Transverse colon (tissue), 4 donors: Measurements from ENCODE around the gene RBCK1. TPM values are rescaled to one million over a fixed set of nuclear protein-coding genes. Genes with fewer than 3 reads are reported as not detected.
"Not testable (repeated sequence)": the region's sequence is repeated elsewhere in the genome, so short reads cannot be mapped to it uniquely, and the experiment has no call there.

Experiments
- DNase-seq: peaks from one replicate; pipeline ENCODE4 v3.0.0-alpha.2; 2019
- H3K27ac ChIP-seq, 4 donors: fragments of 200-600 bp; sonication (generic); 2 replicates each; pipeline ENCODE4 v1.5.1; 2016 to 2018; ENCODE audit warnings: inconsistent platforms in 4 of 4
- H3K27me3 ChIP-seq: fragments of 200-600 bp; sonication (generic); 2 replicates; pipeline ENCODE4 v1.5.1; 2017; ENCODE audit warnings: inconsistent platforms
- H3K36me3 ChIP-seq, 4 donors: fragments of 200-600 bp; sonication (generic); 2 replicates each; pipeline ENCODE4 v1.5.1; 2017 to 2019; ENCODE audit warnings: inconsistent platforms in 4 of 4
- H3K4me1 ChIP-seq, 4 donors: fragments of 200-600 bp; sonication (generic); 2 replicates each; pipeline ENCODE4 v1.5.1; 2017 to 2020; ENCODE audit warnings: inconsistent platforms in 4 of 4
- H3K4me3 ChIP-seq, 4 donors: fragments of 200-600 bp; sonication (generic); 1 replicate in 1 of 4; 2 replicates in 3 of 4; pipeline versions ENCODE4 v1.5.1 to v1.6.1; 2017 to 2019; ENCODE audit warnings: inconsistent platforms in 4 of 4
- H3K9me3 ChIP-seq, 2 donors: fragments of 200-600 bp; sonication (generic); 2 replicates each; pipeline ENCODE4 v1.5.1; 2017 to 2019; ENCODE audit warnings: inconsistent platforms in 2 of 2
- EP300 ChIP-seq: sonication (generic); formaldehyde crosslinking; IDR thresholded peaks from one replicate; pipeline ENCODE4 v1.6.1; 2017; ENCODE audit warnings: antibody characterized with exemption, low read depth
- POLR2A ChIP-seq: fragments of 450-650 bp; IDR thresholded peaks from one replicate; pipeline ENCODE4 v1.6.1; 2016; ENCODE audit warnings: antibody characterized with exemption, mild to moderate bottlenecking, moderate library complexity
- POLR2AphosphoS5 ChIP-seq, 3 donors: sonication (generic); formaldehyde crosslinking; IDR thresholded peaks; one replicate each; pipeline ENCODE4 v1.6.1; 2016; ENCODE audit warnings: antibody characterized with exemption in 3 of 3
- WGBS, 2 donors: methylation state at CpG; one replicate each; pipeline ENCODE4 v1.1.5; 2018; ENCODE audit warnings: low coverage in 1 of 2; 5-methylcytosine and 5-hydroxymethylcytosine counted together
- in situ Hi-C, 4 donors: fragments of 200-750 bp; cut with MboI; loops; one replicate each; pipeline versions ENCODE4 v1.15.0 to v1.15.1; 2017; ENCODE audit warnings: low sequenced_read_pairs in 3 of 4, low pct_ligation_motif_present in 1 of 4, low pct_unique_long_range_greater_than_20kb in 1 of 4
- intact Hi-C: fragments of 100-400 bp; cut with DNase I; formaldehyde crosslinking; loops from one replicate; pipeline ENCODE4 v1.15.1; 2023; ENCODE audit warnings: low total_unique reads
- total RNA-seq, 4 donors: library from RNA; depleted of rRNA; stranded (reverse); fragments of >200 nt; gene quantifications; one replicate each; pipeline ENCODE4 v1.1.0, GENCODE V29; 2016
- TF ChIP-seq, protein P1 (sequence below), 5 experiments: fragments of 200-600 bp in 3 of 5; fragments of 450-650 bp in 2 of 5; sonication (generic) in 3 of 5; IDR thresholded peaks; 1 replicate in 2 of 5; 2 replicates in 3 of 5; pipeline ENCODE4 v1.5.1; 2016 to 2017; ENCODE audit warnings: antibody characterized with exemption in 5 of 5, inconsistent platforms in 3 of 5, mild to moderate bottlenecking in 2 of 5, moderate library complexity in 1 of 5

RBCK1 gene
- total RNA-seq, 4 donors from 2014 or later: 101 to 152 (median 110) TPM

DNA sequence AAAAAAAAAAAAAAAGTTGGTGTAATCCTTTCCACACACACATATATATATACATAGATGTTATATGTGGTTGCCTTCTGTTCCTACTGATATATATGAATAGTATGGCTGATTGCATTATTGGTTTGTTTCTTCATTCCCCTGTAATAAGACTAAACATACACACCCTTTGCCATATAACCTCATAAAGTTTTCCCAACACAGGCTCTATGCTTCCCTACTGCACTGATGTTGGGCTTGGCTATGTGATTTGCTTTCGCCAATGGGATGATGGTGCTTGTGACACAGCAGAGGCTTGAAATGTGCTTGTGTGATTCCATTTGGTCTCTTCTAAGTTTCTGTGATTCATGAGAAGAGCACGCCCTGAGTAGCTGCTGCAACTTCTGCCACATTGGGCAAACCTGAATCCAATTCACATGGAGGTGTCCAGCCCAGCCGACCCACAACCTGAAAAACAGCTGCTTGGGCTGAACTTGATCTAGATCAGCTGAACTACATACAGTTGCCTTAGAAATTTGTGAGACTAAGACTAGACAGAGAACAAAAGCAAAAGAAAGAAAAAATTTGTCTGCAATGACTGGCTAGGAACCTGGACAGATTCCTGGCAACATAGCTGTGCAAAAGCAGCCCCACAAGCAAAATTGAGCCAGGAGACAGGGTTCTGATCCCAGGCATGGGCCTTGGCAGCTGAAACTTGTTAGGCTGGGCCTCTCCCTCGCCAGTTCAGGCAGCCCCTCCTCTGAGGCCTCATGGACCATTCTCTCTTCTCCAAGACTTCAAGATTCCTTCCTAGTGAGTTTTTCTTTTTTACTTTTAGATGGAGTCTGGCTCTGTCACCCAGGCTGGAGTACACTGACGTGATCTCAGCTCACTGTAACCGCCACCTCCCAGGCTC lies 67.6 kb downstream of the RBCK1 start:
- Histone ChIP-seq H3K27ac (peak overlapping the region; percentile 14 to 65 (median 42)), H3K4me3 (no peak overlapping the region), H3K9me3 (no peaks in the 10 kb centered on the region), H3K36me3 (peaks cover 0 to 6% (median 0%) of the 10 kb centered on the region in 4 donors), H3K4me1 (peaks cover 0 to 38% (median 9%) of the 10 kb centered on the region in 4 donors), H3K27me3 (no peaks in the 10 kb centered on the region)
- TF ChIP-seq POLR2A (no peak), POLR2AphosphoS5 (IDR thresholded peaks at IDR 0.05) (peak in 1 of 3 donors; percentile 10)
- no peak for DNase-seq
- 74 to 78% methylated on average over 2 to 6 of the region's 6 CpGs for WGBS, 2 donors
- in situ Hi-C loops (loop anchor here in 2 of 4 donors (5.0 to 10.0 kb wide), 2 partner anchors 121 to 123 kb away; no protein-coding TSS in a partner anchor), intact Hi-C loops (loop anchor here (5.0 kb wide), 1 partner anchor 123 kb away; no protein-coding TSS in a partner anchor)

DNA sequence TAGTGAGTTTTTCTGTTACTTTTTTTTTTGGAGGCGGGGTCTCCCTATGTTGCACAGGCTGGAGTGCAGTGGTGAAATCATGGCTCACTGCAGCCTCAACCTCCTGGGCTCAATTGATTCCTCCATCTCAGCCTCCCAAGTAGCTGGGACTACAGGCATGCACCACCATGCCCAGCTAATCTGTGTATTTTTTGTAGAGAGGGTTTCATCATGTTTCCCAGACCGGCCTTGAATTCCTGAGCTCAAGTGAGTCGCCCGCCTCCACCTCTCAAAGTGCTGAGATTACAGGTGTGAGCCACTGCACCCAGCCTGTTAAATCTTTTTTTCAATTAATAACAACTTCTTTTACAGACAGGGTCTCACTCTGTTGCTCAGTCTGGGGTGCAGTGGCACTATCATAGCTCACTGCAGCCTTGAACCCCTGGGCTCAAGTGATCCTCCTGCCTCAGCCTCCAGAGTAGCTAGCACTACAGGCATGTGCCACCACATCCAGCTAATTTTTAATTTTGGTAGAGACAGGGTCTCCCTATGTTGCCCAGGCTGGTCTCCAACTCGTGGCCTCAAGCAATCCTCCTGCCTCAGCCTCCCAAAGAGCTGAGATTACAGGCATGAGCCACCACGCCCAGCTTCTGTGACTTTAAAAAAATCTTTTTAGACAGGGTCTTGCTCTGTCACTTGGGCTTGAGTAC lies 68.6 kb downstream of the RBCK1 start:
- intact Hi-C loops: loop anchor here (5.0 kb wide), 1 partner anchor 124 kb away; no protein-coding TSS in a partner anchor
- WGBS, 2 donors: 93 to 96% methylated on average over 3 to 6 of the region's 6 CpGs
- in situ Hi-C loops: loop anchor here in 2 of 4 donors (5.0 to 10.0 kb wide), 2 partner anchors 122 to 124 kb away; no protein-coding TSS in a partner anchor

DNA sequence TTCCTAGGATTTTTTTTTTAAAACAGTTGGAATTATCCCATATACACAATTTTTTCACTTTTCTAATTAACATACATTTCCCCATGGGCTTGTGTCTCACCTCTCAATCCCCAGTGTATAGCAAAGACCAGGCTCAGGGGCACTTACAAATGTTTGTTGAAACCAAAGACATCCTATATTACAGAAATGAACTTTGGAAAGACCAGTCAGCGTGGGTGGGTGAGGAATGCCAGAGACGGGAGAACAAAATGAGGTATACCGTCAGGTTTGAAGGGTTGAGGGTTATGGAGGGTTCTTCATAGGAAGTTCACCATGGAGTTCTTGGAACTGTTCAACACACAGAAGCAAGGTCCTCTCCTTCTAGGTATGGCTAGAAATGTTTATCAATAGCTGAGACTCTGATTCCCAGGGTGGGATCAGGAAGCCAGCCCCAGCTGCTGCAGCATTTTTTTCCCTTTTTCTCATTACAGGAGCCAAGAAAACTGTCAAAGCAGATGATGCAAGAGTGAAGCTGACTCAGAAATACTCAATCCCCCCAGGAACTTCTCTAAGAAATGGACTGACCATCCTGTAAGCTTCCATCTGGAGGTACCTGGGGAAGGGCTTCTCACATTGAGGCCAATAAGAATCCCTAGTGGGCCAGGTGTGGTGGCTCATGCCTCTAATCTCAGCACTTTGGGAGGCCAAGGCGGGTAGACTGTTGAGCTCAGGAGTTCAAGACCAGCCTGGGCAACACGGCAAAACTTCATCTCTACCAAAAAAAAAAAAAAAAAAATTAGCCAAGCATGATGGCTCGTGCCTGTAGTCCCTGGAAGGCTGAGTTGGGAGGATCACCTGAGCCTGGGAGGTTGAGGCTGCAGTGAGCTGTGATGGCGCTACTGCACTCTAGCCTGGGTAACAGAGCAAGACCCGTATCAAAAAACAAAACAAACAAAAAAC lies 70.2 kb downstream of the RBCK1 start:
- in situ Hi-C loops: loop anchor here in 2 of 4 donors (5.0 to 10.0 kb wide), 2 partner anchors 123 to 126 kb away; no protein-coding TSS in a partner anchor

More for the DNA sequence above, 68.6 kb downstream of the RBCK1 start:
- not testable (repeated sequence) for H3K4me3 ChIP-seq, H3K27me3 ChIP-seq, H3K9me3 ChIP-seq, DNase-seq, H3K36me3 ChIP-seq
- peak overlapping the region in 2 of 4 donors; percentile 42 to 65 for H3K27ac ChIP-seq
- H3K4me1 ChIP-seq: peaks cover 0 to 38% (median 9%) of the 10 kb centered on the region in 4 donors

DNA sequence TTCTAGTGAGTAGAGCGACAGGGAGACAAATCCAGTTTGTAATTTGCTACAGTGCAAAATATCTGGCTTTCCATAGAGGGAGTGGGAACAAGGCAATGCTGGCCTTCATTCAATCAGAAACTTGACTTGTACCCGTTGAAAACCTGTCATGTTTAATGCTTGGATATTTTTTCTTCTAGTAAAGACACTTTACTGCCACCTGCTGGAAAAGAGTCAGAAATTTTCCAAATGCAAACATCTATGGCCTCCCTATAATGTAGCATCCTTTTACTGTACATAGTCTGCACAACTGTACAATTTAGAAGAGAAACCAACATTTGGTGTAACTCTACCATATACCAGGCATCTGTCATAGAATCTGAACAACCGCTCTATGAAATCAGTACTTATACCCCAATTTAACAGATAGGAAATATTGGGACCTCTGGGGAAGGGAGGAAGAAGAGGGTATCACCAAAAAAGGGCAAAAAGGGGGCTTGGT lies 70.9 kb downstream of the RBCK1 start:
- Histone ChIP-seq H3K4me1 (peaks cover 0 to 26% (median 9%) of the 10 kb centered on the region in 4 donors), H3K27ac (no peak overlapping the region), H3K27me3 (no peaks in the 10 kb centered on the region), H3K36me3 (peaks cover 0 to 28% (median 9%) of the 10 kb centered on the region in 4 donors), H3K4me3 (no peak overlapping the region), H3K9me3 (no peaks in the 10 kb centered on the region)
- intact Hi-C loops (loop anchor here (5.0 kb wide), 1 partner anchor 127 kb away; no protein-coding TSS in a partner anchor), in situ Hi-C loops (loop anchor here in 2 of 4 donors (5.0 to 10.0 kb wide), 2 partner anchors 124 to 127 kb away; no protein-coding TSS in a partner anchor)
- 54 to 59% methylated on average over 3 of the region's 3 CpGs for WGBS, 2 donors
- TF ChIP-seq, protein P1, sequence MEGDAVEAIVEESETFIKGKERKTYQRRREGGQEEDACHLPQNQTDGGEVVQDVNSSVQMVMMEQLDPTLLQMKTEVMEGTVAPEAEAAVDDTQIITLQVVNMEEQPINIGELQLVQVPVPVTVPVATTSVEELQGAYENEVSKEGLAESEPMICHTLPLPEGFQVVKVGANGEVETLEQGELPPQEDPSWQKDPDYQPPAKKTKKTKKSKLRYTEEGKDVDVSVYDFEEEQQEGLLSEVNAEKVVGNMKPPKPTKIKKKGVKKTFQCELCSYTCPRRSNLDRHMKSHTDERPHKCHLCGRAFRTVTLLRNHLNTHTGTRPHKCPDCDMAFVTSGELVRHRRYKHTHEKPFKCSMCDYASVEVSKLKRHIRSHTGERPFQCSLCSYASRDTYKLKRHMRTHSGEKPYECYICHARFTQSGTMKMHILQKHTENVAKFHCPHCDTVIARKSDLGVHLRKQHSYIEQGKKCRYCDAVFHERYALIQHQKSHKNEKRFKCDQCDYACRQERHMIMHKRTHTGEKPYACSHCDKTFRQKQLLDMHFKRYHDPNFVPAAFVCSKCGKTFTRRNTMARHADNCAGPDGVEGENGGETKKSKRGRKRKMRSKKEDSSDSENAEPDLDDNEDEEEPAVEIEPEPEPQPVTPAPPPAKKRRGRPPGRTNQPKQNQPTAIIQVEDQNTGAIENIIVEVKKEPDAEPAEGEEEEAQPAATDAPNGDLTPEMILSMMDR (IDR thresholded peaks at IDR 0.05): peak; percentile 55 to 66 (median 56)
- no peak for TF ChIP-seq EP300
- DNase-seq: no peak

More for the DNA sequence above, 70.2 kb downstream of the RBCK1 start:
- peaks cover 0 to 21% (median 5%) of the 10 kb centered on the region in 4 donors for H3K36me3 ChIP-seq
- no peaks in the 10 kb centered on the region for H3K27me3 ChIP-seq
- no peaks in the 10 kb centered on the region for H3K9me3 ChIP-seq
- no peak overlapping the region for H3K4me3 ChIP-seq
- 87% methylated on average over 4 to 8 of the region's 8 CpGs for WGBS, 2 donors
- intact Hi-C loops: loop anchor here (5.0 kb wide), 1 partner anchor 126 kb away; no protein-coding TSS in a partner anchor
- no peak for DNase-seq
- no peak overlapping the region for H3K27ac ChIP-seq
- TF ChIP-seq POLR2A: no peak
- no peak for TF ChIP-seq POLR2AphosphoS5 (IDR thresholded peaks at IDR 0.05)
- no peak for TF ChIP-seq EP300
- TF ChIP-seq, protein P1 (IDR thresholded peaks at IDR 0.05): no peak
- H3K4me1 ChIP-seq: peaks cover 0 to 31% (median 9%) of the 10 kb centered on the region in 4 donors
